Stromal cell of bone marrow (primary cell): ENCODE measurements around the gene FABP1.
A peak's percentile ranks its signal among the peaks of the same experiment; 100 is the strongest.

Source experiments
- DNase-seq: peaks from one replicate; pipeline ENCODE4 v3.0.0-alpha.2; 2012; ENCODE audit warnings: low read depth

FABP1 gene

DNA sequence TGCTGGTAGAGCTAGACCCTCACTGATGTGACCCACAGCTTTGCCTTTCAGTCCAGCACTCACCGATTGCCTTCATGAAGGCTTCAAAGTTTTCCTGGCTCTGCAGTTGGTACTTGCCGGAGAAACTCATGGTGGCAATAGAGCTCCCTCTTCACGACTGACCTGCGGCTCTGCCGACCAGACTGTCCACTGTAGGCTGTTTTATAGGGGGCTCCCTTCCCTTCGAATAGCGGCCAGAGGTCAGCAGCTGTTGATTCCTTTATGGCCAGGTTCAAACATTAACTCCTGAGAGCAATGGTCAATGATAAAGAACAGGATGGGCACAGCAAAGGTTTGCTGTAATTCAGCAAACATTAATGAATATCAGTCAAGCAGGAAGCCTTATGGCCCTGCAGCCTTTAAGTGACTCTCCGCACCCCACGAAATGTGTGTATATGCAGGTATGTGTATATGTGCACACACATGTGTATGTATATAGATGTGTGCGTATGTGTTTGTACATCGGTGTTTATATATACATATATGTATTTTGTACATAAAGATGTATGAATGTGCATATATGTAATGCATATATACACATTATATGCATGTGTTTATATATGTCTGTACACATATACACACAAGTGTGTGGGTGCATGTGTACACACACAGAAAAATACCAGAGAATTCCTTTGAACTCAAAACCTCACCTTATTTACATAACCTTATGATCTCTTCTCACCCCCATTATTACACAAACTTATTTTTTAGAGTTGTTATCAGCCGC is at the start of gene FABP1:
TSS of gene FABP1 (minus strand) at position 175 of the 766 bp plus-strand sequence. CDS start at position 130, 45 bp downstream.
- no peak for DNase-seq

DNA sequence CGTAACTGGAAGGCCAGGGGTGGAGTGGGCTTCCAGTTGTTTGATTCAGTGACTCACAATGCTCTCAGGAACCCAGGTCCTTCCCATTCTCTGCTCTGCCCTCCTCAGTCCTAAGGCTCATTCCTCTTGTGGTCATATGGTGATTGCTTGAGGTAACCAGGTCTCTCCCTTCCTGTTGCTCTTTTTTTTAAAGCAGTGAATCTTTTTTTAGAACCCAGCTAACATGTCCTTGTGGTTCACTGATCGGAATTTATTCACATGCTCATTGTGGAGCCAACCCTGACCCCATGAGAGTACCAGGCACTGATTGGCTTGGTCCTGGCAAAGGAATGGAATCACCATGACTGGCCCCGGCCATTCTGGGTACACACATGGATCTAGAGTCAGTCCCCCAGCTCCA is 49.7 kb upstream of the FABP1 start:
- DNase-seq, result no peak

DNA sequence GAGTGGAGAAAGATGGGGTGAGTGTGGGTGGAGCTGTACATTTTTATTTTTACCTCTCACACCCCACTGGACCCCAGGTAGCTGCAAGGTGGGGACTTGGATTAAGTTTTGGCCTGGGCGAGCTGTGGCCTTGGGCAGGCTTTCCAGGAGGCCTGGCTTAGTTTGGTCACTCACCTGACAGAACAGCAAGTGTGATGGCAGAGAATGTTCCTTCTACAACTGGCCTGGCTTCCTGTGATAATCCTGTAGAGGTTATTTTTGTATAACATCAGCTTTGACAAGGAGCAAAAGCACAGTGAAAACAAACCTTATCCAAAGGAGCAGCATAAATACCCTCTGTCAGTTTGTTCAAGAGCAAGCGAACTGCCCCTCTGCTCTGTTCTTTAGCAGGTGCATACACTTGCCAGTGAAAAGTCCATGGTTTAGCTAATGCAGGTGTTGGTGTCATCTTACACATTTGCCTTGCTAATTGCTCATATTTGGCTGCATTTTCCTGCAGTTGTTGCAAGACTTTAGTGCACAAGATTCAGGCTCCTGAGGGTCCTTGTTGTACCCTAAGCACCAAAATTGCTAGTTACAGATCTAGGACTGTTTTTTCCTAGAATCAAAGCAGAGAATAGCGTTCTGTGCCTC is 48.6 kb upstream of the FABP1 start:
- DNase-seq, result no peak

DNA sequence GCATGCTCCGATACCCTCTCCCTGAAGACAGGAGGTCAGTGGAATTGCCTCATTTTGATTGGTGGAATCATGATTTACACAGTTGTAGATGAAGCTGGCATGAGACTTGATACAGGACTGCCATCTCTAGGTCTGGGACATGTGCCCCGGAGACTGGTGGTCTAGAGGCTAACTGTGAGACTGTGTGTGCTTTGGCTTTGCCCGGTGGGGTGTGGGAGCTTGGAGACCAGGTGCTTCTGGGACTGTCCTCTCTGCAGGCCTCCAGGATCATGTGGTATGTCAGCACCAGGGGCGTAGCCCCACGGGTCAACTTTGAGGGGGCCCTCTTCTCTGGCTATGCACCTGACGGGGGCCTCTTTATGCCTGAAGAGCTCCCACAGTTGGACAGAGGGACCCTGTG is 45.0 kb upstream of the FABP1 start:
- DNase-seq, result no peak

GRCh38 chr2:88171966-88172365 is 44.1 kb upstream of the FABP1 start:
- DNase-seq, result no peak

DNA sequence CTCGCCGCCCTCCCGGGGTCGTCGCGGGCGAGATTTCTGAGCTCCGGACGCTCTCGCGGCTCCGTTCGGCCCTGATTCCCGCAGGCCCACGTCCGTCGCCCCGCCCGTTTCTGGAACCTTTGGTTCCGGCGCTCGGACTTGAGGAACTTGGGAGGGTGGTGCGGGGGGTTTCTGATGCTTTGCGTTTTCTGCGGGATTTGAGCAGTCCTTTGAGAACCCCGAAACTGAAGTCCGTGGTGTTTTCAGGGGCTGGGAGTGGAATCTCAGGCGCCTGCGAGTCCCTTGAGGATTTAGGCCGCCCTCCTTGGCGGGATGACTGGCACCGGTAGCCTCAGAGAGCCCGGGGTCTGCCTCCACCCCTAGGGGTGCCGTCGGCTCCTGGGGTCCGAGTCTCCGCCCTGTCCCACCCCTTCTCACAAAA is 42.6 kb upstream of the FABP1 start:
- peak; percentile 9 for DNase-seq

GRCh38 chr2:88168386-88168785 is 40.5 kb upstream of the FABP1 start:
- DNase-seq, result no peak

- no peak for DNase-seq
These were observed 39.9 kb upstream of the FABP1 start for GRCh38 chr2:88167740-88168139.

DNA sequence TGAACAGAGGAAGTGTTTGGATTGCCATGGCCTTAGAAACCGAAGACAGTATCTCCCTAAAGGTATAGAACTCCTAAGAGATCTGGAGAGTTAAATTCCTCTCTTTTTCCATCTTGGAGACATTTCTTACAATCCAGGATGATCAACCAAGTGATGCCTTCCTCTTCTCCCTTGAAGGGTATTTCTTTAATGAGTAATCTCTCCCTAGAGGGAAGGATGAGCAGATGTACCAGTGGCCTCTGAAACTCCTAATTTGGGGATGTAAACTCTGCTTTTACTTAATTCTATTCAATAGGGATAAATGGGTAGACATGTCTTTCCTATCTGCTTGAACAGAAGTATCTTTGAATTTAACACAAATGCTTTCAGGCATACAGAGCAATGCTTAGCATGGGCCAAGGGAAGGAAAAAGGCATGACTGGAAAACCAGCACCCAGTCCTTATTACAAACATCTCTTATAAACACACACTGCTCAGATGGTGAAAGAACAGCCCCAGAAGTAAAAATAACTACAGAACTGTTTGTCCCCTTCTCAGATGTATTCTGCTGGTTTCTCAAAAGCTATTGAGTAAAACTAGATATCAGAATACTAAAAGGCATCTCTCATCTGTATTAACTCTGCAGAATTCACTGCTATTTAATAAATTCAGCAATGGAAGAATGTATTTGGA is 37.6 kb upstream of the FABP1 start:
- no peak for DNase-seq

- no peak for DNase-seq
These were observed 33.8 kb upstream of the FABP1 start for GRCh38 chr2:88161446-88162244.

- no peak for DNase-seq
These were observed 32.7 kb upstream of the FABP1 start for GRCh38 chr2:88160517-88160916.

DNA sequence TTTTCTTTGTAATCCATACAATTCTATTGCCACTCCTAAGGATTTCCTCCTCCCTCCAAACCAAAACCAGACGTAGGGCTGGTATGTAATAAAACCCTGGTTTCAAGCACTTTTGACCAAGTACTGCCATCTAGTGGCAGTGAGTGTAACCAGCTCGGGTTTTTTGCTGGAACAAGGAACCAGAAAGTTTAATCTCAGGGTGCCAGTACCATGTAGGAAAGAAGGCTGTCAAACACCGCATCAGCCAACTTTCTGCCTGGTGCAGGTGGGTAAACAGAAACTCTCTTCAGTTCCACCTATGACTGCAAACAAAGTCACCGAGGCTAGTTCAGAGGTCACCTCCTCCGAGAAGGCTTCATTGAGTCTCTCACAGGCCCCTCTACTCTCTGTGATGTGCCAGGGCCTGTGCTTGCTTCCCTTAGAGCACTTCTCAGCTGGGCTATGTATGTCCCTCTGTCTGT is 32.1 kb upstream of the FABP1 start:
- peak; percentile 60 for DNase-seq

DNA sequence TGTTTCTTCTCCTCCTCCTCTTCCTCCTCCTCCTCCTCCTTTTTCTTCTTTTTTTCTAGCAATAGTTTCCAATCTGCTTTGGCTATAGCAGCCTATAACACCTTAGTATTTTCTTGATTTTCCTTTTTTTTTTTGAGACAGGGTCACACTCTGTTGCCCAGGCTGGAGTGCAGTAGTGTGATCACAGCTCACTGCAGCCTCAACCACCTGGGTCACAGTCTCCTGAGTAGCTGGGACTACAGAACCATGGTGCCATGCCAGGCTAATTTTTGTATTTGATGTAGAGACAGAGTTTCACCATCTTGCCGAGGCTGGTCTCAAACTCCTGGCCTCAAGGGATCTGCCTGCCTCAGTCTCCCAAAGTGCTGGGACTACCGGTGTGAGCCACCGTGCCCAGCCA is 31.6 kb upstream of the FABP1 start:
- DNase-seq, result no peak

- no peak for DNase-seq
These were observed 21.1 kb upstream of the FABP1 start for GRCh38 chr2:88148929-88149438.

- DNase-seq, result no peak
These were observed 19.3 kb upstream of the FABP1 start for GRCh38 chr2:88147145-88147544.

DNA sequence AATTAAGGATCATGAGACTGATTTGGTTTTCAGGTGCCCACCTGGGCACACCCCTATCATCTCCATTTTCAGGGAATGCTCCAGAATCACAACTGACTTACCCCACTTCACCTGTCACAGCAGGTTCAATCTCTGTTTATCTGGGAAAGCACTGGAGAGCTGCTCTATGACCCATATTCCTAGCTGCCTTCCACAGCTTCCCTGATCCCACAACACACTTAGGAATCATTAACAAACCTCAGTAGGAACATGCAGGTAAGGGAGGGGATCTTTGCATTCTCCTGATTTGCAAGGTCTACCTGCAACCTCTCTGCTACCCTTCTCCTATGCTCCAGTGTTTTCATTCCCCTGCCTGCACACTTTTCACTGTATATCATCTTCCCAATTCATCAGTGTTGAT is 18.7 kb upstream of the FABP1 start:
- DNase-seq, result no peak

- DNase-seq, result no peak
These were observed 17.1 kb upstream of the FABP1 start for GRCh38 chr2:88144914-88145497.

DNA sequence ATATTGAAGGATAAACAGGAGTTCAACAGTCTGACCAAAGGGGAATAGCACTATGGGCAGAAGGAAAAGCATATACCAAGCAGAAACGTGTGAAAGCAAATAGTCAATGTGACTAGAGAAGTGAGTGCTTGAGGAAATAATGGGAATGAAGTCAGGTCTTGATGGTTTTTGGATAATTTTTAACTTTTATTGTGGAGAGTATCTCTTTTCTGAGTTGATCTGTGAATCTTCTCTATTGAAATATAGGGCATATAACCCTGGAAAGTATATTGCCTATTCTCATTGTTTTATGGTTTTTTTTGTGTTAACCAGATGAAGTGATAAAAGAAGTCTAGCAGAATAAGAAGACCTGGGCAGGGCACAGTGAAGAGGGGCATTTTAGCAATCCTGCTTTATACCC is 16.4 kb upstream of the FABP1 start:
- no peak for DNase-seq

DNA sequence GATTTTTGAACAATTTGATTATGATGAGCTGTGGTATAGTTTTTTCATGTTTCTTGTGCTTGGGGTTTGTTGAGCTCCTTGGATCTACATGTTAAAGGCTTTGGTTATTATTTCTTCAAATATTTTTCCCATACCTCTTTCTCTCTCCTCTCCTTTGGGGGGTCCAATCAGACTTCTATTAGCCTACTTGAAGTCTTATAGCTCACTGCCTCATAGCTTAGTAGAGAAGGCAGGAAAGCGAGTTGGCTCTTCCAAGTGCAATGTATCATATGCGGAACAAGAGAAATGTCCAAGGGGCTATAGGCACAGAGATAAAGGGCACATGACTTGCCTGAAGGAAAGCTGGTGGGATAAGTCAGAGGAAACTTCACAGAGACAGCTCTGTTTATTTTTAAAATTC is 14.1 kb upstream of the FABP1 start:
- DNase-seq, result no peak

DNA sequence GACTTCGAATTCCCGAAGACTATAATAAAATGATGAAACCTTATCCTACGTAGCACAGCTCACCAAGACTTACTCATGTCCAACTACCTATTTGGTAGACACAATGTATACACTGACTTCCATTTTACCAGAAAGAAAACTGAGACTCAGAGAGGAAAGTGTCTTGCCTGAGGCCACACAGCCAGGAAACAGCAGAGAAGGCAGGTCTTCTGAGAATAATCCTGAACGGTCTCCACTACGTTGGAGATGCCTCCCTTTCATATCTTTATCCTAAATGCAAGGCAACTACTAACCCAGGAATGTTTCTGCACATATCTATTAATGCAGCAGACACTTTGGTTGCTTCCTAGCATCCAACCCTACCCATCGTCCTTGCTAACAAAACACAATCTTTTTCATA is 11.9 kb upstream of the FABP1 start:
- no peak for DNase-seq

DNA sequence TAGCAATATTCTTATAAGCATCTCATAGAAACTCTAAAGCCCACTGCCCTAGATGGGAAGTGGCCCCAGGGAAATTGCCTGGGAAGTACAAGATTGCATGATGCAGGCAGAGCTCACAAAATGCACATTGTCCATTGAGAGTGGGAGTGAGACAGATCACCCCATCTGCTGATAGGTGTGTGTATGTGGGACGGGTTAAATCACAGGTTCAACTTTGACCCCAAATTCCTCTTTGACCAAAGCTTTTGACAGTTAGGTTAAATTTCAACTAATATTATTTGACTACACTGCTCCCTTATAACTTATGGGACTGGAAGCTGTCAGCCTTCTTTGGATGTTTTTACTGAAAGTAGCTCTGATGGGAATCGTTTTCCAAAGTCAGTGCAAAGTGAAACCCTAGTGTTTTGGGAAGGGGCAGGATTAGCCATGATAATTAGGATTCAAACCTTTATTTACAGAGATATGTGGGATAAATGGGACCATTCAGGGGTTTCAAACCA is 11.4 kb upstream of the FABP1 start:
- DNase-seq, result no peak

DNA sequence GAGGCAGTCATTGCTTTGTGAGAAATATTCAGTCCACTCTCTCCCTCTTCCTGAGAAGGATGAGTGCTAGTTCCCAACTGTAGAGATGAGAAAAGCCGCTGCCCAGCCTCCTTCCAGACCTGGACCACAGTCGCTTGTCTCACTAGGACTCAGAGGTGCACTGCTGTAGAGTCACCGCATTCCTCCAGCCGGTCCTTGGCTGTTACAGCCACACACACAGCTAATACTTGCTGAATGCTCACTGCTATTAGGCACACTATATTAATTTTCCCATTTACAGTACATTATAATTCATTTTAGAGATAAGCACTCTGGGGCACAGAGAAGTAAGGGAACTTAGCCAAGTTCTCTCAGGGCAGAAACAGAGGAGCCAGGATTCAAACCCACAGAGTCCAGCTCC is 10.0 kb upstream of the FABP1 start:
- no peak for DNase-seq
